ENCODE data around the gene CEACAM16. TPM values are rescaled to one million over a fixed set of nuclear protein-coding genes. Genes with fewer than 3 reads are reported as not detected.

Gene CEACAM16
- total RNA-seq, 1 experiment from 2014 or later, result not detected

DNA sequence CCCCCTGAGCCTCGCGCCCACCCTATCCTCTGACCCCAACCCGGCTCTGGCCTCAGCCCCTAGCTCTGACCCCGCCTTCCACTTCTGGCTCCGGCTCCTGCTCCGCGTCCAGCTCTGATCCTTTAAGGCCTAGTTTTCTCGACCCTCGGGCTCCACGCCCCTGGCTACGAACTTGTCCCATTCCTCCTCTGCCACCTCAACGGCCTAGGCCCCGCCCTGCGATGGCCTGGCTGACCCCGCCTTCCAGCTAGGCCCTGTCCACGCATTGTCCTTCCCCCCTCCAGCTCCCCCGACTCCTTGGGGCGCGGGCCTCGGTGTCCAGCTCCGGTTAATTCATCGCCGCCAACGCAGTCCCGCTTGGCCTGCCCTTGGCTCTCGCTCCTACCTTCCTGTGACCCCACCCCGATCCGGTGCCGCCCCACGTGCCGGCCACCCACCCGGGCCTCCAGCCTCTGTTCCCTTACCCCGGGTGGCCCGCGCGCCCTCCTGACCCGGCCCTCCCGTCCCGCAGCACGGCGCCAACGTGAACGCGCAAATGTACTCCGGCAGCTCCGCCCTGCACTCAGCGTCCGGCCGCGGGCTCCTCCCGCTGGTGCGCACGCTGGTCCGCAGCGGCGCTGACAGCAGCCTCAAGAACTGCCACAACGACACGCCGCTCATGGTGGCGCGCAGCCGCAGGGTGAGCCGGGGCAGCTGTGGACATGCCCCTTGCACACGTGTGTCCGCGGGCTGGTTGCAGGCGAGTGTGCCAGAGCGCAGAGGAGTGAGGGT lies 59.0 kb downstream of the CEACAM16 start:
- no peak for DNase-seq (ENCODE audit: low read depth)

DNA sequence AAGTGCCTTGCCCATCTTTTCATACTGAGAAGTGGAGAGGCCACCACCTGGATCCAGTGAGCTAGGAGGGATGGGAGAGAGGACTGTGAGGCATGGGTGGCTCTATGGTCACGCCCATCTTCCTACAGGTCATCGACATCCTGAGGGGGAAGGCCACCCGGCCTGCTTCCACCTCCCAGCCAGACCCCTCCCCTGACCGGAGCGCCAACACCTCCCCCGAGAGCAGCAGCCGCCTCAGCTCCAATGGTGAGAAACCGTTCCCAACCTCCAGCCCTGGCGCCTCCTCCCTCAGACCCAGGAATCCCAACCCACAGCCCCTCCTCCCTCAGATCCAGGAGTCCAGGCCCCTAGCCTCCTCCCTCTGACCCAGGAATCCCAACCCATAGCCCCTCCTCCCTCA lies 59.6 kb downstream of the CEACAM16 start:
- DNase-seq (ENCODE audit: low read depth), result no peak

DNA sequence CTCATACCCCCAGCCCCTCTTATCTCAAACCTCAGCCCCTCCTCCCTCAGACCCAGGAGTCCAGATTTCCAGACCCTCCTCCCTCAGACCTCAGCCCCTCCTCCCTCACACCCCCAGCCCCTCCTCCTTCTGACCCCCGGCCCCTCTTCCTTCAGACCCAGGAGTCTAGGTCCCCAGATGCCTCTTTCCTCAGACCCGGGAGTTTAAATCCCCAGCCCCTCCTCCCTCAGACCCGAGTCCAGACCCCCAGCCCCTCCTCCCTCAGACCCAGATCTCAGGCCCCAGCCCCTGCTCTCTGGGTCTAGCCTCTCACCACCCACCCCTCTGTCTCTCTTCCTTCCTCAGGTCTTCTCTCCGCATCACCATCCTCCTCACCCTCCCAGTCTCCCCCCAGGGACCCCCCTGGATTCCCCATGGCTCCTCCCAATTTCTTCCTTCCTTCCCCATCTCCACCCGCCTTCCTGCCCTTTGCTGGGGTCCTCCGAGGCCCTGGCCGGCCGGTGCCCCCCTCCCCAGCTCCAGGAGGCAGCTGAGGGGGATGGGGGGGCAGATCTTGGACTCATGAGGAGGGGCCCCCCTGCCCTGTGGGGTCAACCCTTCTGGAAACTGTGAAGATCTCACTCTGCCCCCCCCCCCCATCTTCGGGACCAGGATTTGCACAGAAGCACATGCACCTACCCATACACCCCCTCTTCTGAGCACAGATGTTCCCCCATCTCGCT lies 60.3 kb downstream of the CEACAM16 start:
- DNase-seq (ENCODE audit: low read depth), result no peak

Small RNAs within 50 kb of the gene (small RNA-seq; reads per million reads assigned to genes)
- gene RF00285, result not detected

Other genes starting within 250 kb of the CEACAM16 start
- 18.0 and 18.4 TPM in 2 replicates for gene ZNF180, start 198.6 kb upstream of the CEACAM16 start, total RNA-seq (2014; rRNA removed; shearing (Covaris generic))
- not detected in 2 replicates for gene CEACAM20, start 169.5 kb upstream of the CEACAM16 start, total RNA-seq (2014; rRNA removed; shearing (Covaris generic))
- gene IGSF23, start 85.6 kb upstream of the CEACAM16 start, total RNA-seq (2014; rRNA removed; shearing (Covaris generic)), result not detected in 2 replicates
- 97.9 and 110 TPM in 2 replicates for gene PVR, start 55.2 kb upstream of the CEACAM16 start, total RNA-seq (2014; rRNA removed; shearing (Covaris generic))
- 0.03 TPM in 1 of 2 replicates, not detected in the other for gene CEACAM19, start 27.7 kb upstream of the CEACAM16 start, total RNA-seq (2014; rRNA removed; shearing (Covaris generic))
- gene BCL3, start 49.6 kb downstream of the CEACAM16 start, total RNA-seq (2014; rRNA removed; shearing (Covaris generic)), result 4.0 and 5.2 TPM in 2 replicates
- gene CBLC, start 78.7 kb downstream of the CEACAM16 start, total RNA-seq (2014; rRNA removed; shearing (Covaris generic)), result 0.33 TPM in 1 of 2 replicates, not detected in the other
- 2.0 and 3.9 TPM in 2 replicates for gene BCAM, start 110.0 kb downstream of the CEACAM16 start, total RNA-seq (2014; rRNA removed; shearing (Covaris generic))
- gene NECTIN2, start 147.1 kb downstream of the CEACAM16 start, total RNA-seq (2014; rRNA removed; shearing (Covaris generic)), result 131 and 151 TPM in 2 replicates
- 230 and 243 TPM in 2 replicates for gene TOMM40, start 192.1 kb downstream of the CEACAM16 start, total RNA-seq (2014; rRNA removed; shearing (Covaris generic))
- 1.4 and 1.9 TPM in 2 replicates for gene APOE, start 206.6 kb downstream of the CEACAM16 start, total RNA-seq (2014; rRNA removed; shearing (Covaris generic))
- gene APOC1, start 215.5 kb downstream of the CEACAM16 start, total RNA-seq (2014; rRNA removed; shearing (Covaris generic)), result 0.37 and 2.7 TPM in 2 replicates
- not detected in 2 replicates for gene APOC4, start 243.1 kb downstream of the CEACAM16 start, total RNA-seq (2014; rRNA removed; shearing (Covaris generic))
- not detected in 2 replicates for gene APOC2, start 246.9 kb downstream of the CEACAM16 start, total RNA-seq (2014; rRNA removed; shearing (Covaris generic))